ENCODE data around the gene COL2A1.

GRCh38 chr12:47977772-47978597, 26.3 kb downstream of the COL2A1 start:
- no peak for TF ChIP-seq CTCF (IDR thresholded peaks at IDR 0.05)
- no peak for TF ChIP-seq POLR2A (IDR thresholded peaks at IDR 0.05)
- TF ChIP-seq POLR2AphosphoS5 (IDR thresholded peaks at IDR 0.05): no peak
